ENCODE data around the gene BICC1.
A peak's percentile ranks its signal among the peaks of the same experiment; 100 is the strongest.

The BICC1 gene

DNA sequence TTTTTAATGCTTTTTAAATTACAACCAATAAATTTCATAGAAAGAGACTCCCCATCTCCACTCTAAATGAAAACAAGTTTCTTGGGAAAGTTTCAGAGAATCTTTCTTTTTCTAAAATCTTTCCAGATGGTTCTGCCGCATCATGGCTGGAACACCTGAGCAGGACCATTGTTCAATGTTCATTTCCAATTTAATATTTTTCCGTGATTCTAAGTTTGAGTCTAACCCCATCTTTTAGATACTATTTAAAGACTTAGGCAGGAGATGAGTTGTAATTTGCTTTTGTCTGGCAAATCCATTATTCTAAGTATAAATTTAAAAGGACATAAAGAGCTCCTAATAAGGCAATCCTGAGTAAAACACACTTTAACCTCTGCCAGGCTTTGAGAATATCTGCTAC, 325.2 kb downstream of the BICC1 start:
- H3K27me3 ChIP-seq (replicated peaks; ENCODE audit: control insufficient read depth, insufficient read depth, low read length): no peaks in the 10 kb centered on the region
- peaks cover 16% of the 10 kb centered on the region for H3K4me1 ChIP-seq (ENCODE audit: control insufficient read depth, insufficient read depth, low read length)
- no peaks in the 10 kb centered on the region for H3K36me3 ChIP-seq (ENCODE audit: control insufficient read depth, insufficient read depth, low read length, severe bottlenecking)
- no peak overlapping the region for H3K4me3 ChIP-seq (ENCODE audit: low read length)
- no peak overlapping the region for H3K9ac ChIP-seq (ENCODE audit: low read length)
- no peaks in the 10 kb centered on the region for H3K9me3 ChIP-seq (ENCODE audit: control insufficient read depth, low read length)
- no peak for DNase-seq (ENCODE audit: low read depth)

DNA sequence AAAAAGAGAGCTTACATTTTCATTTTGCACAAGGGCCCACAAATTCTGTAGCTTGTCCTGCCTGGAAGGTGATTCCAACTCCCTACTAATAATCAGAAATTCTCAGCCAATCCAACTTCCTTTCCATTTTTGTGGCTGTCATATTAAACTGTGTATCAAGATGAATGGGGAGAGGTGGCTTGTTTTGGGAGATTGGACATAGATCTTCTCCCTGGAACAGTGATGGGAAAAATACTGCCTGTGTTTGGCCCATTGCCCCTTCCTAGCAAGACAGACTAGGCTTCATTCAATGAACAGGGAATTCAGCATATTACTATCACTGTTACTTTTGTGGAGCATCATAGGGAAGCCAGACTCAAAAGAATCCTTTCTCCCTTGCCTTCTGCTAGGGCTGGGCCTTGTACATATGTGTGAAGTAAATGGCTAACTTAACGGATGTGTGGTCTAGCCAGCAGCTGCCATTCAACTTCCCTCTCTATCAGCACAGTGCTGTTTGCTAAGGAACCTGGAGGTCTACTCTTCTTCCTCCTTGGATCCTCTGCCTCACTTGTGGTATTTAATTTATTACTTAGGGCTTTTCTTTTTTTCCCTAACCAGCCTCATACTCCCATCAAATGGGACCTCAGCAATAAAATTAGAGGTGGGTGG, 326.0 kb downstream of the BICC1 start:
- H3K9ac ChIP-seq (ENCODE audit: low read length): no peak overlapping the region
- H3K27me3 ChIP-seq (replicated peaks; ENCODE audit: control insufficient read depth, insufficient read depth, low read length): no peaks in the 10 kb centered on the region
- DNase-seq (ENCODE audit: low read depth): no peak
- no peaks in the 10 kb centered on the region for H3K36me3 ChIP-seq (ENCODE audit: control insufficient read depth, insufficient read depth, low read length, severe bottlenecking)
- no peak overlapping the region for H3K4me3 ChIP-seq (ENCODE audit: low read length)
- peaks cover 11% of the 10 kb centered on the region for H3K4me1 ChIP-seq (ENCODE audit: control insufficient read depth, insufficient read depth, low read length)
- H3K9me3 ChIP-seq (ENCODE audit: control insufficient read depth, low read length): no peaks in the 10 kb centered on the region

- no peaks in the 10 kb centered on the region for H3K36me3 ChIP-seq (ENCODE audit: control insufficient read depth, insufficient read depth, low read length, severe bottlenecking)
- H3K4me1 ChIP-seq (ENCODE audit: control insufficient read depth, insufficient read depth, low read length): peaks cover under 1% of the 10 kb centered on the region
- peak; percentile 27 for DNase-seq (ENCODE audit: low read depth)
- no peak overlapping the region for H3K4me3 ChIP-seq (ENCODE audit: low read length)
- no peaks in the 10 kb centered on the region for H3K27me3 ChIP-seq (replicated peaks; ENCODE audit: control insufficient read depth, insufficient read depth, low read length)
- H3K9ac ChIP-seq (ENCODE audit: low read length): no peak overlapping the region
- H3K9me3 ChIP-seq (ENCODE audit: control insufficient read depth, low read length): no peaks in the 10 kb centered on the region
Observed at GRCh38 chr10:58839771-58840170, 327.1 kb downstream of the BICC1 start.

- Histone ChIP-seq H3K9me3 (ENCODE audit: control insufficient read depth, low read length) (no peaks in the 10 kb centered on the region), H3K4me3 (ENCODE audit: low read length) (no peak overlapping the region), H3K36me3 (ENCODE audit: control insufficient read depth, insufficient read depth, low read length, severe bottlenecking) (no peaks in the 10 kb centered on the region)
Observed at GRCh38 chr10:58840840-58841435, 328.3 kb downstream of the BICC1 start.

GRCh38 chr10:58842860-58843376, 330.2 kb downstream of the BICC1 start:
- H3K9me3 ChIP-seq (ENCODE audit: control insufficient read depth, low read length): no peaks in the 10 kb centered on the region
- H3K4me1 ChIP-seq (ENCODE audit: control insufficient read depth, insufficient read depth, low read length): no peaks in the 10 kb centered on the region
- H3K27me3 ChIP-seq (replicated peaks; ENCODE audit: control insufficient read depth, insufficient read depth, low read length): no peaks in the 10 kb centered on the region
- H3K4me3 ChIP-seq (ENCODE audit: low read length): no peak overlapping the region
- H3K9ac ChIP-seq (ENCODE audit: low read length): no peak overlapping the region
- no peak for DNase-seq (ENCODE audit: low read depth)
- no peaks in the 10 kb centered on the region for H3K36me3 ChIP-seq (ENCODE audit: control insufficient read depth, insufficient read depth, low read length, severe bottlenecking)

More at GRCh38 chr10:58840840-58841435, 328.3 kb downstream of the BICC1 start:
- no peak for DNase-seq (ENCODE audit: low read depth)
- no peaks in the 10 kb centered on the region for H3K27me3 ChIP-seq (replicated peaks; ENCODE audit: control insufficient read depth, insufficient read depth, low read length)
- H3K4me1 ChIP-seq (ENCODE audit: control insufficient read depth, insufficient read depth, low read length): no peaks in the 10 kb centered on the region
- no peak overlapping the region for H3K9ac ChIP-seq (ENCODE audit: low read length)

DNA sequence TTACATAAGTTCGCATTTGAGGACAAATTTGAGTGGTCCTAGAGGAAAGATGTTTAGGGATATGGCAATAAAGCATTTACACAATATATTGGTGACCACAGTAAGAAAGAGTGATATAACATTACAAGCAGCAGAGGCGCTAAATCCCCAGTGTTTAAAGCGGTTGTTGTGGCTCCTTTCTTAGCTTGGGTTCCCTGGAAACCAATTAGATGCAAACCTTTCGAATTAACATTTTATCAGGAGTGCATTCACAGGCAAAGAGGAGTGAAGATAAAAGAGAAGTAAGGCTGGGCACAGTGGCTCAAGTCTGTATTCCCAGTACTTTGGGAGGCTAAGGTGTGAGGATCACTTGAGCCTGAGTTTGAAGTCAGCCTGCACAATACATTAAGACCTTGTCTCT, 331.1 kb downstream of the BICC1 start:
- DNase-seq (ENCODE audit: low read depth): no peak

GRCh38 chr10:58844680-58845079, 332.0 kb downstream of the BICC1 start:
- Histone ChIP-seq H3K4me1 (ENCODE audit: control insufficient read depth, insufficient read depth, low read length) (no peaks in the 10 kb centered on the region), H3K4me3 (ENCODE audit: low read length) (no peak overlapping the region), H3K36me3 (ENCODE audit: control insufficient read depth, insufficient read depth, low read length, severe bottlenecking) (no peaks in the 10 kb centered on the region), H3K27me3 (replicated peaks; ENCODE audit: control insufficient read depth, insufficient read depth, low read length) (no peaks in the 10 kb centered on the region), H3K9ac (ENCODE audit: low read length) (no peak overlapping the region), H3K9me3 (ENCODE audit: control insufficient read depth, low read length) (no peaks in the 10 kb centered on the region)
- DNase-seq (ENCODE audit: low read depth): no peak

More for the DNA sequence above, 331.1 kb downstream of the BICC1 start:
- Histone ChIP-seq H3K9ac (ENCODE audit: low read length) (no peak overlapping the region), H3K9me3 (ENCODE audit: control insufficient read depth, low read length) (no peaks in the 10 kb centered on the region), H3K36me3 (ENCODE audit: control insufficient read depth, insufficient read depth, low read length, severe bottlenecking) (no peaks in the 10 kb centered on the region), H3K4me3 (ENCODE audit: low read length) (no peak overlapping the region), H3K27me3 (replicated peaks; ENCODE audit: control insufficient read depth, insufficient read depth, low read length) (no peaks in the 10 kb centered on the region), H3K4me1 (ENCODE audit: control insufficient read depth, insufficient read depth, low read length) (no peaks in the 10 kb centered on the region)

- H3K9me3 ChIP-seq (ENCODE audit: control insufficient read depth, low read length): no peaks in the 10 kb centered on the region
- H3K4me1 ChIP-seq (ENCODE audit: control insufficient read depth, insufficient read depth, low read length): peaks cover 5% of the 10 kb centered on the region
- no peak overlapping the region for H3K9ac ChIP-seq (ENCODE audit: low read length)
- no peak for DNase-seq (ENCODE audit: low read depth)
- no peaks in the 10 kb centered on the region for H3K27me3 ChIP-seq (replicated peaks; ENCODE audit: control insufficient read depth, insufficient read depth, low read length)
- H3K36me3 ChIP-seq (ENCODE audit: control insufficient read depth, insufficient read depth, low read length, severe bottlenecking): no peaks in the 10 kb centered on the region
- no peak overlapping the region for H3K4me3 ChIP-seq (ENCODE audit: low read length)
Observed at GRCh38 chr10:58846856-58847255, 334.2 kb downstream of the BICC1 start.

GRCh38 chr10:58851606-58852005, 338.9 kb downstream of the BICC1 start:
- Histone ChIP-seq H3K4me1 (ENCODE audit: control insufficient read depth, insufficient read depth, low read length) (peaks cover 19% of the 10 kb centered on the region), H3K27me3 (replicated peaks; ENCODE audit: control insufficient read depth, insufficient read depth, low read length) (no peaks in the 10 kb centered on the region), H3K9me3 (ENCODE audit: control insufficient read depth, low read length) (no peaks in the 10 kb centered on the region), H3K4me3 (ENCODE audit: low read length) (no peak overlapping the region), H3K9ac (ENCODE audit: low read length) (no peak overlapping the region), H3K36me3 (ENCODE audit: control insufficient read depth, insufficient read depth, low read length, severe bottlenecking) (no peaks in the 10 kb centered on the region)
- no peak for DNase-seq (ENCODE audit: low read depth)

DNA sequence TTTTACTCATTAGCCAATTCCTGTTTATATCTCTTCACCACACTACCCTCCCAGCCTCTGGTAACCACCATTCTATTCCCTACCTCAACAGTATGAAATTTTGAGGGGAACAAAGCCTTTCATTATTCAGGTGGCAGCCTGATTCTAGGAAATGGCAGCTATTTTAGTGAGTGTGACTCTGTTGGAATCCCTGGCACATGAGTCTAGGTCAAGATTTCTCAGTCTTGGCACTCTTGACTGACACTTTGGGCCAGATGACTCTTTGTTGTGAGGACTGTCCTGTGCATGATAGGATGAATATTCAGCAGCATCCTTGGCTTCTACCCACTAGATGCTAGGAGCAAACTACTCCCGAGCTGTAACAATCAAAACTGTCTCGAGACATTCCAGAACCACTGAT, 341.0 kb downstream of the BICC1 start:
- Histone ChIP-seq H3K4me1 (ENCODE audit: control insufficient read depth, insufficient read depth, low read length) (peaks cover 28% of the 10 kb centered on the region), H3K4me3 (ENCODE audit: low read length) (no peak overlapping the region), H3K9me3 (ENCODE audit: control insufficient read depth, low read length) (peaks cover 5% of the 10 kb centered on the region), H3K36me3 (ENCODE audit: control insufficient read depth, insufficient read depth, low read length, severe bottlenecking) (no peaks in the 10 kb centered on the region), H3K27me3 (replicated peaks; ENCODE audit: control insufficient read depth, insufficient read depth, low read length) (no peaks in the 10 kb centered on the region), H3K9ac (ENCODE audit: low read length) (no peak overlapping the region)
- no peak for DNase-seq (ENCODE audit: low read depth)

GRCh38 chr10:58854811-58855210, 342.1 kb downstream of the BICC1 start:
- Histone ChIP-seq H3K36me3 (ENCODE audit: control insufficient read depth, insufficient read depth, low read length, severe bottlenecking) (no peaks in the 10 kb centered on the region), H3K27me3 (replicated peaks; ENCODE audit: control insufficient read depth, insufficient read depth, low read length) (no peaks in the 10 kb centered on the region), H3K9ac (ENCODE audit: low read length) (no peak overlapping the region), H3K4me3 (ENCODE audit: low read length) (no peak overlapping the region), H3K4me1 (ENCODE audit: control insufficient read depth, insufficient read depth, low read length) (peaks cover 28% of the 10 kb centered on the region), H3K9me3 (ENCODE audit: control insufficient read depth, low read length) (peaks cover 5% of the 10 kb centered on the region)
- no peak for DNase-seq (ENCODE audit: low read depth)
